AG09319 (cell line): ENCODE data around the gene SRP54.

Experiments
- DNase-seq: peaks from one replicate; pipeline ENCODE4 v3.0.0-alpha.2; 2010; ENCODE audit warnings: low read depth; ENCODE audit errors: extremely low read depth
- CTCF ChIP-seq: IDR thresholded peaks from 2 replicates; pipeline ENCODE4 v1.5.1; 2011; ENCODE audit warnings: low read depth, mild to moderate bottlenecking, inconsistent platforms, low read length, moderate library complexity

Gene SRP54

GRCh38 chr14:34983786-34984185 is 994 bp downstream of the SRP54 start:
- no peak for DNase-seq
- TF ChIP-seq CTCF = no peak

- TF ChIP-seq CTCF = no peak
- DNase-seq = no peak
Measured at GRCh38 chr14:34985740-34986139, 2.9 kb downstream of the SRP54 start.

GRCh38 chr14:34987180-34987579 is 4.4 kb downstream of the SRP54 start:
- no peak for DNase-seq
- no peak for TF ChIP-seq CTCF

GRCh38 chr14:34989762-34990161 is 7.0 kb downstream of the SRP54 start:
- TF ChIP-seq CTCF = no peak
- DNase-seq = no peak

- no peak for DNase-seq
- TF ChIP-seq CTCF = no peak
Measured at GRCh38 chr14:34993426-34993825, 10.6 kb downstream of the SRP54 start.

GRCh38 chr14:34994668-34995067 is 11.9 kb downstream of the SRP54 start:
- DNase-seq = no peak
- no peak for TF ChIP-seq CTCF

GRCh38 chr14:34997762-34998161 is 15.0 kb downstream of the SRP54 start:
- TF ChIP-seq CTCF = no peak
- DNase-seq = no peak

- TF ChIP-seq CTCF = no peak
- DNase-seq = no peak
Measured at GRCh38 chr14:34999500-34999899, 16.7 kb downstream of the SRP54 start.
